HG03045 (cell line): ENCODE measurements around the gene STX10.
A peak's percentile ranks its signal among the peaks of the same experiment; 100 is the strongest.
"Not testable (repeated sequence)": the region's sequence is repeated elsewhere in the genome, so short reads cannot be mapped to it uniquely, and the experiment has no call there.

Source experiments
- ATAC-seq: cut with Tn5 transposase; IDR thresholded peaks from one replicate; pipeline ENCODE4 v1.9.1; 2021; ENCODE audit warnings: mild to moderate bottlenecking, moderate library complexity; ENCODE audit not compliant: unreplicated experiment

STX10 gene

GRCh38 chr19:13150187-13150930 lies at the start of gene STX10, which contains the start of gene IER2:
STX10 (minus strand) TSS chr19:13150375; CDS start chr19:13150173, 202 bp downstream.
IER2 (plus strand) TSS chr19:13150411; CDS start chr19:13153187, 2,776 bp downstream.
- peak; percentile 36 for ATAC-seq

GRCh38 chr19:13198634-13199033 lies 48.5 kb upstream of the STX10 start:
- ATAC-seq, result no peak

GRCh38 chr19:13195678-13196077 lies 45.5 kb upstream of the STX10 start:
- no peak for ATAC-seq

- ATAC-seq, result no peak
Observed at GRCh38 chr19:13190781-13191540, 40.8 kb upstream of the STX10 start.

- ATAC-seq, result no peak
Observed at GRCh38 chr19:13189600-13189999, 39.4 kb upstream of the STX10 start.

- ATAC-seq, result no peak
Observed at GRCh38 chr19:13187419-13187818, 37.2 kb upstream of the STX10 start.

GRCh38 chr19:13186688-13187087 lies 36.5 kb upstream of the STX10 start:
- not testable (repeated sequence) for ATAC-seq

- not testable (repeated sequence) for ATAC-seq
Observed at GRCh38 chr19:13185763-13186657, 35.8 kb upstream of the STX10 start.

GRCh38 chr19:13184926-13185325 lies 34.8 kb upstream of the STX10 start:
- ATAC-seq, result not testable (repeated sequence)

GRCh38 chr19:13181747-13182388 lies 31.7 kb upstream of the STX10 start:
- no peak for ATAC-seq

GRCh38 chr19:13178291-13178690 lies 28.1 kb upstream of the STX10 start:
- not testable (repeated sequence) for ATAC-seq

GRCh38 chr19:13177584-13177983 lies 27.4 kb upstream of the STX10 start:
- ATAC-seq, result not testable (repeated sequence)

- ATAC-seq, result no peak
Observed at GRCh38 chr19:13176345-13176744, 26.2 kb upstream of the STX10 start.

- ATAC-seq, result no peak
Observed at GRCh38 chr19:13173139-13173737, 23.1 kb upstream of the STX10 start.

GRCh38 chr19:13172346-13173138 lies 22.4 kb upstream of the STX10 start:
- ATAC-seq, result no peak

GRCh38 chr19:13171146-13171545 lies 21.0 kb upstream of the STX10 start:
- ATAC-seq, result no peak

GRCh38 chr19:13169769-13170168 lies 19.6 kb upstream of the STX10 start:
- ATAC-seq, result no peak

GRCh38 chr19:13166151-13166550 lies 16.0 kb upstream of the STX10 start:
- ATAC-seq, result not testable (repeated sequence)
